Measurements from ENCODE around the gene NEUROG1. TPM values are rescaled to one million over a fixed set of nuclear protein-coding genes. Genes with fewer than 3 reads are reported as not detected.
"Not testable (repeated sequence)": the region's sequence is repeated elsewhere in the genome, so short reads cannot be mapped to it uniquely, and the experiment has no call there.

Gene NEUROG1
- total RNA-seq, 1 donor from 2014 or later: not detected

- H3K27ac Mint-ChIP-seq: no peak overlapping the region
- no peak for TF ChIP-seq CTCF (IDR thresholded peaks at IDR 0.05; ENCODE audit: unreplicated experiment)
- H3K4me3 Mint-ChIP-seq (ENCODE audit: low read depth): no peak overlapping the region
- H3K4me1 Mint-ChIP-seq (ENCODE audit: low read depth): peaks cover 5% of the 10 kb centered on the region
- no peaks in the 10 kb centered on the region for H3K36me3 Mint-ChIP-seq (ENCODE audit: insufficient read depth)
- DNase-seq (ENCODE audit: low spot score, unreplicated experiment): no peak
- H3K9me3 Mint-ChIP-seq (ENCODE audit: low read depth): no peaks in the 10 kb centered on the region
- H3K27me3 Mint-ChIP-seq: peaks cover 55% of the 10 kb centered on the region
Measured at GRCh38 chr5:135501965-135502364, 33.8 kb downstream of the NEUROG1 start.

- no peaks in the 10 kb centered on the region for H3K9me3 Mint-ChIP-seq (ENCODE audit: low read depth)
- no peak for DNase-seq (ENCODE audit: low spot score, unreplicated experiment)
- no peak overlapping the region for H3K27ac Mint-ChIP-seq
- peaks cover 67% of the 10 kb centered on the region for H3K27me3 Mint-ChIP-seq
- no peak for TF ChIP-seq CTCF (IDR thresholded peaks at IDR 0.05; ENCODE audit: unreplicated experiment)
- H3K36me3 Mint-ChIP-seq (ENCODE audit: insufficient read depth): no peaks in the 10 kb centered on the region
- peaks cover 5% of the 10 kb centered on the region for H3K4me1 Mint-ChIP-seq (ENCODE audit: low read depth)
- no peak overlapping the region for H3K4me3 Mint-ChIP-seq (ENCODE audit: low read depth)
Measured at GRCh38 chr5:135498637-135498995, 37.1 kb downstream of the NEUROG1 start.

- H3K4me1 Mint-ChIP-seq (ENCODE audit: low read depth): peaks cover 5% of the 10 kb centered on the region
- peaks cover 67% of the 10 kb centered on the region for H3K27me3 Mint-ChIP-seq
- H3K4me3 Mint-ChIP-seq (ENCODE audit: low read depth): no peak overlapping the region
- H3K9me3 Mint-ChIP-seq (ENCODE audit: low read depth): no peaks in the 10 kb centered on the region
- no peak for DNase-seq (ENCODE audit: low spot score, unreplicated experiment)
- H3K36me3 Mint-ChIP-seq (ENCODE audit: insufficient read depth): no peaks in the 10 kb centered on the region
- no peak overlapping the region for H3K27ac Mint-ChIP-seq
- no peak for TF ChIP-seq CTCF (IDR thresholded peaks at IDR 0.05; ENCODE audit: unreplicated experiment)
Measured at GRCh38 chr5:135497971-135498636, 37.7 kb downstream of the NEUROG1 start.

GRCh38 chr5:135495531-135495930 lies 40.2 kb downstream of the NEUROG1 start:
- H3K27me3 Mint-ChIP-seq: peaks cover 64% of the 10 kb centered on the region
- not testable (repeated sequence) for H3K27ac Mint-ChIP-seq; H3K4me1 Mint-ChIP-seq (ENCODE audit: low read depth); H3K9me3 Mint-ChIP-seq (ENCODE audit: low read depth); H3K4me3 Mint-ChIP-seq (ENCODE audit: low read depth); DNase-seq (ENCODE audit: low spot score, unreplicated experiment); H3K36me3 Mint-ChIP-seq (ENCODE audit: insufficient read depth)

- no peaks in the 10 kb centered on the region for H3K9me3 Mint-ChIP-seq (ENCODE audit: low read depth)
- no peak overlapping the region for H3K4me3 Mint-ChIP-seq (ENCODE audit: low read depth)
- H3K36me3 Mint-ChIP-seq (ENCODE audit: insufficient read depth): no peaks in the 10 kb centered on the region
- H3K27ac Mint-ChIP-seq: no peak overlapping the region
- H3K4me1 Mint-ChIP-seq (ENCODE audit: low read depth): peaks cover 18% of the 10 kb centered on the region
- no peak for DNase-seq (ENCODE audit: low spot score, unreplicated experiment)
- peaks cover 73% of the 10 kb centered on the region for H3K27me3 Mint-ChIP-seq
- no peak for TF ChIP-seq CTCF (IDR thresholded peaks at IDR 0.05; ENCODE audit: unreplicated experiment)
Measured at GRCh38 chr5:135494196-135494595, 41.6 kb downstream of the NEUROG1 start.
